A204.1 (cell line): ENCODE measurements around the gene KRT32.
"Not testable (repeated sequence)": the region's sequence is repeated elsewhere in the genome, so short reads cannot be mapped to it uniquely, and the experiment has no call there.

Experiments used
- FAIRE-seq: peaks from 2 replicates; lab custom pipeline; 2012; peaks lifted over from hg19 to GRCh38; lab: Jason Lieb, UNC

Gene KRT32

GRCh38 chr17:41424111-41424635 is 43.0 kb downstream of the KRT32 start, which contains the start of gene KRT37:
TSS of gene KRT37 (minus strand) at chr17:41424585. CDS start at chr17:41424523, 62 bp downstream.
- FAIRE-seq: no peak

GRCh38 chr17:41422586-41422985 is 44.6 kb downstream of the KRT32 start:
- not testable (repeated sequence) for FAIRE-seq

GRCh38 chr17:41421617-41422016 is 45.6 kb downstream of the KRT32 start:
- no peak for FAIRE-seq

GRCh38 chr17:41421116-41421515 is 46.1 kb downstream of the KRT32 start:
- no peak for FAIRE-seq

- FAIRE-seq: no peak
Measured at GRCh38 chr17:41420134-41420533, 47.1 kb downstream of the KRT32 start.

GRCh38 chr17:41419716-41420115 is 47.5 kb downstream of the KRT32 start:
- FAIRE-seq: no peak

GRCh38 chr17:41418116-41418860 is 48.9 kb downstream of the KRT32 start:
- no peak for FAIRE-seq

- FAIRE-seq: no peak
Measured at GRCh38 chr17:41417576-41418015, 49.6 kb downstream of the KRT32 start.

- FAIRE-seq: no peak
Measured at GRCh38 chr17:41417127-41417526, 50.1 kb downstream of the KRT32 start.

- no peak for FAIRE-seq
Measured at GRCh38 chr17:41416479-41416878, 50.7 kb downstream of the KRT32 start.

GRCh38 chr17:41415833-41416335 is 51.3 kb downstream of the KRT32 start:
- no peak for FAIRE-seq

- no peak for FAIRE-seq
Measured at GRCh38 chr17:41415411-41415810, 51.8 kb downstream of the KRT32 start.

- FAIRE-seq: no peak
Measured at GRCh38 chr17:41413982-41414381, 53.2 kb downstream of the KRT32 start.

- no peak for FAIRE-seq
Measured at GRCh38 chr17:41413353-41413957, 53.7 kb downstream of the KRT32 start.

- no peak for FAIRE-seq
Measured at GRCh38 chr17:41411072-41411840, 55.9 kb downstream of the KRT32 start.
